GM21360 (cell line): ENCODE data around the gene FLT4.

Experiments
- ATAC-seq: cut with Tn5 transposase; IDR thresholded peaks from one replicate; pipeline ENCODE4 v1.9.1; 2021; ENCODE audit warnings: mild to moderate bottlenecking, moderate library complexity; ENCODE audit not compliant: unreplicated experiment

Gene FLT4

DNA sequence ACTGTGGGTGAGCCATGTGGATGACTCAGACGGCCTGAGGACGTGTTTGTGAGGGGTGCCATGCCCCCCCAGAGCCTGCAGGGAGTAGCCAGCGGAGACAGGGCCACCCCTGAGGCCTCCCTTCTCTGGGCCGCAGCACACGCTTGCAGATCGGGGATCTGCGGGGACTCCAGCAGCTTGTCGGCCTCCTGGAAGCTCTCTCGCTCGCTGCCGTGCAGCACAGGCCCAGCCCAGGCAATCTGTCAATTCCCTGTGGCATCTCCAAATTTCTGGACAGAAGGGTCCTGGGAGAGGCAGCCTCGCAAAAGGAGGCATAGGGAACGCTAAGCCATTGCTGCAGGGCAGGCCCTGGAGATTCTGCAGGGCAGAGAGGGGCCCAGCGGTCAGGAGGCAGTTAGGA is 21.2 kb downstream of the FLT4 start:
- ATAC-seq: no peak

DNA sequence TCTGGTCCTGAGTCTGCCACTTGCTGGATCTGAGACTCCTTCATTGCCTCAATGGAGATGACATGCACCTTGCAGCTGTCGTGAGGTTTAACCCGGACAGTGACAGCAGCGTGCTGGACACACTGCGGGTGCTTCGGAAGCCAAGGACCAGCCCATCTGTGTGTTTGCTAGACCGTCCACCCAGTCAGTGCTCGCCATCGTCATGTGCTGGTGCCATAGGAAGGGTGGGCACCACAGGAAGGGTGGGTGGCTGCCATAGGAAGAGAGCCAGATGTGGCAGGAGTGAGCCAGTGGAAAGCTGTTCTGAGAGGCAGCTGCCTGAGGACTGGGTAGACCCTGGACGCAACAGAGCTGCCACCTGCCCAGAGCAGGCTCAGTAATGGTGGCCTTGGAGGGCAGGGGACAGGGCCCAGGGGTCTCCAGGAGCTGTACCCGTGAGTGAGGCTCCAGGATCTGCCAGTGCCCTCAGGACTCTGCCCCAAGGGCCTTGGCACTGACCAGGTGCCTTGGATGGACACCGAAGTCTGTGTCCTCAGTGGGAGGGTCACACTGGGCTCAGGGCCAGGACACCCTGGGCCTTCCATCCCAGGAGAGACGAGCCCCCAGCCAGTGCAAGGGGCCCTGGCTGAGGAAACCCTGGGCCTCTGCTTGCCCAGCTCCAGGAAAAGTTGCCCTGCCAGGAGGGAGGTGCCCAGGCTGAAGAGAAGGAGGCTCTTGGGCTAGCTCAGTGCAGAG is 21.8 kb downstream of the FLT4 start:
- no peak for ATAC-seq

DNA sequence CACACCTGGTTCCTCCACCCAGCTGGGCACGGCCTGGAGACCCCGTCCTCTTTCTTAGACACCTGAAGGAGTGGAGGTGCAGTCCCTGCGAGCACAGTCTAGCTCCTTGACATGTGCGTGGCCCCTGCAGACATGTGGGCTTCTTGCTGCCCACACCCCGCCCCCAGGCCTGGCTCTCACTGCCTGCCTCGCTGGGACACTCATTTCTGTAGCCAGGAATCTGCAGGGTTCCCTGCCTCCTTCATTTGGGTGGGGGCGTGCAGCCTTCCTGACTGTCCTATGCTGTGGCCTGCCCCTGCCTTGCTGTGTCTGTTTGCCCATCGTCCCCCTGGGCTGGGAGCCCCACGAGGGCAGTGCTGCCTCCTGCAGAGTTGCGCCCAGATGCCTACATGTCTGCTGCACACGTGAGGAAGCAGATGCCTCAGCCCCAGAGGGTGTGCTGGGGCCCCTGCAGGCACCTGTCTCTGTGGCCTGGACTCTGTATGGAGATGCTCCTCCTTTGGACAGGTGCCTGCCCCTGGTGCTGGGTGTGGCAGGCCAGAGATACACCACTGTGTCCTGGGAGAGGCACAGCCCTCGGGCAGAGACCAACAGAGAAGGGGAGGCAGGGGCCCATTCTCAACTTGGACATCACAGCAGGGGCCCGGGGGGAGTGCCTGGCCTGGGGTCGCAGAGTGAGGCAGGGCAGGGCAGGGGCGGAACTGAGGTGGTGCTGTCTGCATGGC is 22.6 kb downstream of the FLT4 start:
- no peak for ATAC-seq

DNA sequence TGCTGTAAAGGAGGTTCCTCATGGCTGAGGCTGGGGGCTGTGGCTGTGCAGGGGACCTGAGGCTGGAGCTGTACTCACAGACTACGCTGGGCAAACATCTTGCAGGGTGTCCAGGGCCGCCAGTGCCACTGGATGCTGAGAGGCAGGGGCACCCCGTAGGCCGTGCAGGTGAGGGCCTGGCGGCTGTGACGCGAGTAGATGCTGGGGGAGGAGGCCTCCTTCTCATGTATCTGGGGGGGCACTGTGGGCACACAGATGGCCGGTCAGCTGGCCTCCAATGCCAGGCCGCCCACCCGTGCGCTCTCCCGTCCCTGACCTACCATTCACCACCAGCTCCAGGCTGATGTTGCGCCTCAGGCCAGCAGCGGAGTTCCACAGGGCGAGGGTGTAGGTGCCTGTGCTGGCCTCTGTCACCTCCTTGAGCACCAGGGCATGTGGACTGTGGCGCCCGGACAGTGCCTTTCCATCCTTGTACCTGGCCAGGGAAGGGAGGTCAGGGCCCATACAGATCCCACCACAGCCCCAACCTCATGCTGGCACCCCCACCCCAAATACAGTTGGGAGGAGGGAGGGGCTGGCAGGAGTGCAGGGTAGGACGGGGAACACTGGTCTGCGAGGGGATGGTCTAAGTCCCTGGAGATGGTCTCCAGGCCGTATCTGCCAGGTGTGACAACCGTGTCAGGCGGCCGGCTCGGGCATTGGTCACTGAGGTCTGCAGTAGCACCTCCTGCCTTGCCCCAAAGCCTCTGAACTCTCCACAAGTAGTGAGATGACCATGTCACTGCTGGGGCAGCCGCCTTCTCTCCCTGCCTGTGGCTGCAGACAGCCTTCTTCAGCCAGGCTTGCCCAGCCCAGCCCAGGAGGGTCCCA is 23.4 kb downstream of the FLT4 start:
- no peak for ATAC-seq

DNA sequence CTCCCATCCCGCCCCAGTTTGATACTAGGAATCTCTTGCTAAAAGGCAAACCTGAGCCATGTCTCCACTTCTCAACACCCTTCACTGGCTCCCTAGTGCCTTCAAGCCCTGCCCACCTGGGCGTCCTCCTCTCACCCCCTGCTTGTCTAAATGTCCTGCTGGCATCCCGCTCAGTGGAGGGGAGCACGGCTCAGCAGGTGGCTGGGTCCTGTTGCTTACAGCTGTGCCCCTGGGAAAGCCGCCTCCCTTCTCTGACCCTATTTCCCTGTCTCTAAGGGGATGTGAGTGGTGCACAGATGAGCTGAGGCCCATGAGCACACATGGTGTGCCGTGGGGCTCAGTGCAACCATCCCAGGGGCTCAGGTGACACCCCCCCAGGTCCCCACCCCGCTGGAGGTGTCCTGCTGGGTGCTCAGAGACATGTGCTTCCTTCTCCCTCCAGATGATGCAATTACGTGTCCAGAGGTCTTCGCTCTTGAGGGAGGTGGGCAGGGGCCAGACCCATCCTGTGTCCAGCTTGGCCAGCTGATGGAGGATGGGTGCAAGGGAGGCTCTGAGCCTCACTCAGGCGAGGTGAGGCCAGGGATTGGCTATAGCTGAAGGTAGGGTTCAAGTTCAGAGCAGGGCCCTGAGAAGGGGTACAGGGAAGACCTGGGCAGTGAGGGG is 24.1 kb downstream of the FLT4 start:
- no peak for ATAC-seq

DNA sequence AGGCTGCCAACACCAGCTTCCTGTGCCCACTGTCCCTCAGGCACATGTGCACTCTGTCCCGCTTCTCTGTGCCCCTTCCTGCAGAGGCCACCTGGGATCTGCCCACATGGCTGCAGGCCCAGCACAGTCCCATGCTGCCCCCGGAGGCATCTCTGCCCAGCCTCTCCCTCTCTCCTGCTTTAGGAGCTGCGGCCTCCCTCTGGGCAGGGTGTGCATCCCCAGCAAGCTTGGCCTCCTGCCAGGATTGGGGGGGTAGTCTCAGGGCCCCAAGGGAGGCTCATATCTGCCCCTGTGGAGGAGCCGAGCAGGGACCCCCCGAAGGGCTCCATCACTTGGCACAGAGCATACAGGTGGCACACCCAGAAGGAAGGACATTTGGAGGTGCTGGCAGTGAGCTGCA is 24.8 kb downstream of the FLT4 start:
- ATAC-seq: no peak

DNA sequence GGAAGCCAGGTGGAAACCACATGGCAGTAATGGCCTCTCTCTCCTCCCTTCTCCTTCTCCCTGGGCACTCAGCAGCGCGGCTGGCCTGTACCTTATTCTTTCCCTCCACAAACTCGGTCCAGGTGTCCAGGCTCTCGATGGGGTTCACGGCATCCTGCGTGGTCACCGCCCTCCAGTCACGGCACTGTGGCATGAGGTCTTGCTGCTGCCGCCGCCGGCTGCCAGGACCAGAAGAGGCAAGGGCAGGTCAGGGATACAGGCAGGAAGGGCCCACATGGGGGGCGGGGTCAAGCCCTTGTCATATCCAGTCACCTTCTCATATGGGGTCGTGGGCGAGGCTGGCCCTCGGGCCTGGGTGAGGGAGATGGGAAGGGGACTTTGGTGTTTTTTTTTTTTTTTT is 25.6 kb downstream of the FLT4 start:
- no peak for ATAC-seq

DNA sequence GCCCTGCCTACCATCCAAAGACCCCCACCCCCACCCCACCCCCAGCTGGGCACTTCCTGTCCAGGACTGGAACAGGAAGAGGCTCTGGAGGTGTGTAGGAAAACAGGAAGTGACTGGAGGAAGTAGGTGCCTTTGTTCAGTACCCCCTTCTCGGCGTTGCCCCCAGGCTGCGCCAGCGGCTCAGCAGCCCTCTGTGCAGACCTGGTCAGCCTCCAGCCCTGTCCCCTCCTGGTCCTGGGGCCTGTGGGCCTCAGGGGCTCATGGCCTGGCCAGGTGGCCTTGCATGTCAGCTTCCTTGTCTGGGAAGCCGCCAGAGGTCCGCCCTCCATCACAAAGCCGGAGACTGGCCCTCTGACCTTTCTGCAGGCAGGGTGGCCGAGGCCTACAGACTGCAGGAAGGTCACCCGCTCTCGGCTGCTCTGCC is 26.0 kb downstream of the FLT4 start:
- no peak for ATAC-seq

DNA sequence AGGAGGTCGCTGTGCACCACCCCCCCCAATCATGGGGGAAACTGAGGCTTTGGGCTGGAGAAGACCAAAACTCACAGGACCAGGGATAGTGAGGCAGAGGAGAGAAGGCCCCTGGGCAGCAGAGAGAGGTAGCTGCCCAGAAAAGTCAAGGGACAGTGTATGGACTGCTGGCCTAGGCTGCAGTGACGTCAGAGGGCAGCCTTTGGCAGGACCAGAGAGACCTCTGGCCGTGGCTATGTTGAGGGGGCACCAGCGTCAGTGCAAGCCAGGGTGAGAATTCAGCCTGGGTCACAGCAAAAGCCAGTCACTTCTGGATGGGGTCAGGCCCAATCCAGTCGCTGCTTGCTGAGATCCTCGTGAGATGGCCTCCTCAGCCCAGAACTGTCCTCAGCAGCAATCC is 26.5 kb downstream of the FLT4 start:
- ATAC-seq: no peak

DNA sequence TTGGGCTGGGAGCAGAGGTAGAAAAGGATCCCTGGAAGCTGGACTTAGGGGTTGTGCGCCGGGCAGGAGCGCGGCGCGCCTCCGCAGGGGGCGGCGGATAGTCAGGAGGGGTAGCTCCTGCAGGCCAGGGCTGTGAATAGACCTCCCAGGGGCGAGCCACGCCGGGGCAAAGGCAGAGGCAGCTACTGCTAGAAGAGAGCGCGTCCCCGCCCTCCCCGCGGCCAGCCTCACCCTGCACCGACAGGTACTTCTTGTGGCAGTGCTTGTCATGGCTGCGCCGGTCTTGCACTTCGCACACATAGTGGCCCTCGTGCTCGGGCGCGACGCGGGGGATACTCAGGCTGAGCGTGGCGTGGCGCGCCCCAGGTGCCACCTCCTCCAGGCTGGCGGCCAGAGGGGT is 28.1 kb downstream of the FLT4 start:
- no peak for ATAC-seq

DNA sequence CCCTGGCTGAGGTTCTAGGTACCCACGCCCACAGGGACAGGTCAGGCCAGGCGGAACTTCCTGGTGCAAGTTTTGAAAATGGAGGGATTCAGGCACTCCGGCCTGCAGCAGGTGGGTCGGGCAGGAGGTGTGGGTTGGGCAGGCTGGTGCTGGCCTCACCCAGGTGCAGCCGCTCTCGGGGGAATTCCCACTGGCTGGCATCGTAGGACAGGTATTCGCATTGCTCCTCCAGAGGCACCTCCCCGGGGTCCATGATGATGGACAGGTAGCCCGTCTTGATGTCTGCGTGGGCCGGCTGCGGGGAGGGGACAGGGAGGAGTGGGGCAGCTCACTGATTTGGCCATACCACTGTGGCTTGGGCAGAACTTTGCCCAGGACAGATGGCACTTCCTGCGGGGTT is 29.4 kb downstream of the FLT4 start:
- ATAC-seq: no peak

DNA sequence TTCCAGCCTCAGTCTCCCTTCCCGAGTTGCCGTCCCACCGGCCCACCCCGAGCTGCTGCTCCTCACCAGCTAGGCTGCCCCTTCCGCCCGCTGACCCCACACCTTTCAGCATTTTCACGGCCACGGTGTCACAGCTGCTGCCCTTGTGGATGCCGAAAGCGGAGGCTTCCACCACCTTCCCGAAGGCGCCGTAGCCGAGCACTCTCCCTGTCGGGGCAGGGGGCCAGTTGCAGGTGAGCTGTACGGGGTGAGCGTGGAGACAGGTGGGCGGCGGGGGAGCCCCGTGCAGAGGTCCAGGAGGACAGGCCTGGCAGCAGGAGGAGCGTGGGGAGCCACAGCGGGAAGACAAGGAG is 29.9 kb downstream of the FLT4 start:
- no peak for ATAC-seq

DNA sequence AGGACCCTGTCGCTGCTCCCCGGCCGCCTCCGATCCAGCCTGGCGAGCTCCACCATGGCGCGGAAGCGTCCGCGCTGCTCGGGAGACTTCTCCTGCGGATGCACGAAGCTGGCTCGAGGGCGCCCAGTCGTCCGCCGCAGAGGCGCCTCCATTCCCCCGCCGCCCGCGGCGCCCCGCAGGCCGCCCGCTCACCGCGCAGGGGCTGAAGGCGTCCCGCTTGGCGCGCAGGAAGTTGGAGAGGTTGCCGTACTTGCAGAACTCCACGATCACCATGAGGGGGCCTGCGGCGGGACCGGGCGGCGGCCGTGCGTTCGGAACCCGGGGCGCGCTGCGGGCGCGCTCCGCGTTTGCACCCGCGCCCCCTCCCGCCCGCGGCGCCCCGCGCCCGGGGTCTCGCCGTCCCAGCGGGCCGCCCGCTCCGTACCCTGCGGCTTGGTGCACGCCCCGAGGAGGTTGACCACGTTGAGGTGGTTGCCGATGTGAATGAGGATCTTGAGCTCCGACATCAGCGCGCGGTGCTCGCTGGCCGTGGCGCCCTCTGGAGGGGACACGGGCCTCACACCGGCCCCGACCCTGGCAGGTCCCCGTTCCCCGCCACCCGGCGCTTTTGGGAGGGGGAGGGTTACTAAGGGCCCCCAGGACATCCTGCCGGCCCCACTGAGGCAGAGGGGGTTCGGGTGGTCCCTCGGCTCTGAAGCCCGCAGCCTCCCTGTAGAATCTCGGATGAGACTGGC is 30.4 kb downstream of the FLT4 start:
- ATAC-seq: peak; percentile 81

DNA sequence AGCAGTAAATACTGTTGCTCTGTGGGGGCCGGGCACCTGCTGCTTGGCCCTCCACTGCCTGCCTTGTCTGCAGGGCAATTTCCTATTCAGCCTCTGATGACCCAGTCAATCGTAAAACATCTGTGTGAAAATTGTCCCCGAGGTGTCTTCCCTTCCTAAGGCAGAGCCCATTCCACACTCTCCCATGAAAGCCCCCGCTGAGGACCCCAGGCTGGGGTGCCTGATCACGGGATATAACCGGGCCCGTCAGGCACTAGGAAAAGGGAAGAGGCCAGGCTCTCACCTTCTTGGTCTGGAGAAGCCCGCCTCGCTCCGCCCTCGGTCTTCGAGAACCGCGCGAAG is 30.9 kb downstream of the FLT4 start:
- ATAC-seq: no peak

DNA sequence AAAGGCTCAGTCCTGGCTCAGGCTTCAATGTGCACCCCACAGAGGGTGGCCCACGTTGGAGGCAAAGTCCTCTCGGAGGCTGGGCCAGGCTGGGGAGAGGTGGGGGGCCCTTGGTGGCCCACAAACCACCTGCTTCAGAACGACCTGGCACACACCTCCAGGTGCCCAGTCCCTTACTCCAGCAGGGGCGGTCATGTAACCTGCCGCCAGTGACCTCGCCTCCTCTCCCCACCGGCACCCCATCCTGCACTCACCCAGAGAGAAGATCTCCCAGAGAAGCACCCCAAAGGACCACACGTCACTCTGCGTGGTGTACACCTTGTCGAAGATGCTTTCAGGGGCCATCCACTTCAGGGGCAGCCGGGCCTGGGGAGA is 35.6 kb downstream of the FLT4 start:
- no peak for ATAC-seq

DNA sequence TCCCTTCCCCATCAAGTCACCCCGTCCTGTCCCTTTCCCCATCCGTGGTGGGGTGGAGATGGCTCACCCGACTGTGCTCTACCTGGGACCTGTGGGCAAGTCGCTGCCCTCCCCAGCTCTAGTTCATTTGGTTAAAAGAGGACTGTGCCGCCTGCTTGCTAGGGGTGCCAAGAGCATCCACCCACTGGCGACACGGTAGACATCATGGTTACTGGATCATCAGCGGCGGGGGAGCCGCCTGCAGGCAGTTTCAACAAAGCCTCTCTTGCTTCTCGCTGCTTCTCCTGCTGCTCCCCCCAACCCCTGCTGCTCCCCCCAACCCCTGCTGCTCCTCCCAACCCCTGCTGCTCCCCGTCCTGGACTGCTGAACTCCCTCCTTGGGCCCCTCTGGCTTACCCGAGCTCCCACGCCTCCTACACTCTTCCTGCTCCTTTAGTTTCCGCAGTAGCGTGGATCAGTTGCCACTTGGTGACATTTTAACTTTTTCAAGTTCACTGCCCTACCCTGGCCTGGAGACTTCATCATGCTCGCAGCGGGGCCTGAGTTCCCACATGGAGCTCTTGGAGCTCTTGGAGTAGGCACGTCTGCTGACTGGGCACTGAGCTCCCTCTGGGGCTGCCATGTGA is 36.1 kb downstream of the FLT4 start:
- ATAC-seq: no peak

DNA sequence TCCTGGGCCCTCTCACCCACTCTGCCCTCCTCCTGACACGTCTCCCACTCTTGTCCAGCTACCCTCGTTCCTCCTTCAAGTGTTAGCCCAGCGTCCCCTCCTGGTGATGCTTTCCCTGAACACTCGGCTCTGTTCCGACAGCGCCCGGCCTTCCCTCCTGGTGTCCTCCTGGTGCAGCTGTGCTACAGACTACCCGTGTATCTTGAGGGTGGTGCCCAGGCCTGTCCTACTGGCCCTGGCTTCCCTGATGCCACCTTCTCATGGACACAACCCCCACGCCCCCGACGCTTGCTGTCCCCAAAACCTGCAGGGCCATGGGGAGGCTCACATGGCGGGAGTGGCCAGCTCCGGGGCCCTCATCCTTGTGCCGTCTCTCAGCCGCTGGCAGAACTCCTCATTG is 36.7 kb downstream of the FLT4 start:
- no peak for ATAC-seq

DNA sequence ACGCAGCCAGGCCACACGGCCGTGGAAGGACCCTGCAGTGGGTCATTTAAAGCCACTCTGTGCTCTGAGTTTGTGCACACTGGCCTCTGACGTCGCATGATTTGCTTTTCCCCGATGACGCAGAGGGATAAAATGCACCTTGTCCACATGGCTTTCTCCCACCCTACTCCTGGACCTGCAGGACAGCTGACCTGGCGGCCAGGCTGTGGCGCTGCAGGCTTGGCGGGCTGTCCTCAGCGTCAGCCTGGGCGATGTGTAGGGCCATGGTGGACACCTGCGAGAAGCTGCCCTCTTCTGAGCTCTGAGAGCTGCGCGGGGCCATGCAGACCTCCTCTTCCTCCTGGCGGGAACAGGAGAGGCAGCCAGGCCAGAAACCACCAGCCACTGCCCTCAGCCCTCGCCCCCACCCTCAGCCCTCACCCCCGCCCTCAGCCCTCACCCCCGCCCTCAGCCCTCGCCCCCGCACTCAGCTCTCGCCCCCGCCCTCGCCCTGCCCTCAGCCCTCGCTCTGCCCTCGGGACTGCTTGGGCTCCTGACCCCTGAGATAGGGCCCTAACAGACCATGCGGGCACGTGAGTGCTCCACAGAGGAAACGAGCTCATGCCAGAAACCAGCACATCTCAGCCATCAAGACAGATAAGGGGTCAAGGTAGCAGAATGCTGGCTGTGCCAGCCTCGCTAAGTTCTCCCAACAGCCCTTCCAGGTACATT is 38.1 kb downstream of the FLT4 start:
- no peak for ATAC-seq

DNA sequence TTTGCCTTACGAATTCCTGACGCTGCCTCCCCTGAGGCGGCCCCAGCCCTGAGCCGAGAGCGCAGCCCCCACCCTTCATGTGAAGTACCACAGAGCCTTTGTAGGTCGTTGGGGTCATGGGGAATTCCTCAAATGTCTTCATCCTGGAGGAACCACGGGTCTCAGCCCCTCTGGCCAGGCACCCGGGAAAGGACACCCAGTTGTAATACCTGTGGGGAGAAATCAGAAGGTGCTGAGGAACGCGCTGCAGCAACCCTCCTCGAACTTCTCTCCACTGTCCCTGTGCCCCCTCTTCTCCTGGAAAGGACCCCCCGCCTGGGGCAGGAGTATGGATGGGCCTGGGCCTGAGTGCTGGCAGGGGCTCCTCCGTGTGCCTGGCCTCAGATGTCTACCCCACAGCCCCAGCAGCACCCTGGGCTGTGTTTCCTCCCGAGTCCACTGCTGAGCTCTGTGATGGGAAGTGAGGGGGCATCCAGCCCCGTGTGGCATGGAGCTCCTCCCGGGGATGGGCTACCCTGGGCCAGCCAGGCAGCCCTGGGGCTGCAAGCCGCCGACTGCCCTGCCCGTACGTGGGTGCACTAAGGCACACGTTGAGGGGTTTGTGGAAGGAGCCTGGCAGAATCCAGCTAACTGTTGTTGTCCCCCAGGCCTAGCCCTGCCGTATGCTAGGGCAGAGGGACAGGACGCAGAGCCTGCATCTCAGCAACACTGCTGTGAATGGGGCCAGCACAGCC is 39.4 kb downstream of the FLT4 start:
- no peak for ATAC-seq
